Measurements from ENCODE around the gene TMEM183A.

Gene TMEM183A

DNA sequence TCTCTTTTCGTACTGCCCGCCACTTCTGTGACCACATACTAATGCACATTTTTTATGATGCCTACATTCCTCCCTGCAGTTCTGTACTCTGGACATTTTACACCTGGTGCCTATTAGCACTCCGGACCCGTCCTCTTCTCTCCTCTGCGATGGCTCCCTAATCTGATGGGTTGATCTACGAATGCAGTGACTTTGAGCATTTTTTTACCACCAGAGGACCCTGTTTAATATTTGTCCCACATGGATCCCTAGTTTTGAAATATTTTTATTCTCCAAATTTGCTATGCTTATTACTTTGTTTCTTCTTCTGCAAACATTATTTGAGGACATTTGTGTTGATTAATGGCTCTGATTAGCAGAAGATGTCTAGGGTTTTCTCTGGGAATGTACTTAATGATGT lies 24.3 kb downstream of the TMEM183A start:
- peak; percentile 33 to 39 for DNase-seq
- no peak for TF ChIP-seq GATA1 (IDR thresholded peaks at IDR 0.05; ENCODE audit: low read depth, low read length)
- TF ChIP-seq POLR2A (IDR thresholded peaks at IDR 0.05; ENCODE audit: low read length): no peak

DNA sequence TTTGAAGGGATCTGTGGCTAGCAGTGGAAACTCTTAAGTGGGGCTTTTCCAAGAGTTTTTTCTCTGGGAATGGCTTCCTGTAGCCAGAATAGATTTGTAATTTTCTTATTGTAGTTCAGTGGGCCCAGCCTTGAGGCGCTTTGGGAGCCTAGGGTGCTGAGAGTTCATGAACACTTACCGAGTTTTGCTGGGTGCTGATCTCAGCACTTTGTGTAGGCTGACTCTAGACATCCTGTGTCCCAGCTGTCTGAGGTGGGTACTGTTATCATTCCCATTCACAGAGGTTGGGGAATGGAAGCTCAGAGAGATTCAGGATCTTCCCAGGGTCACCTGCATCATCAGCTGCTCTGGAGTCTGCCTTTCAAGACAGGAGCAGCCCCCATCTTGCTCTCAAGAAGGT lies 26.1 kb downstream of the TMEM183A start:
- no peak for TF ChIP-seq POLR2A (IDR thresholded peaks at IDR 0.05; ENCODE audit: low read length)
- TF ChIP-seq GATA1 (IDR thresholded peaks at IDR 0.05; ENCODE audit: low read depth, low read length): no peak
- no peak for DNase-seq

DNA sequence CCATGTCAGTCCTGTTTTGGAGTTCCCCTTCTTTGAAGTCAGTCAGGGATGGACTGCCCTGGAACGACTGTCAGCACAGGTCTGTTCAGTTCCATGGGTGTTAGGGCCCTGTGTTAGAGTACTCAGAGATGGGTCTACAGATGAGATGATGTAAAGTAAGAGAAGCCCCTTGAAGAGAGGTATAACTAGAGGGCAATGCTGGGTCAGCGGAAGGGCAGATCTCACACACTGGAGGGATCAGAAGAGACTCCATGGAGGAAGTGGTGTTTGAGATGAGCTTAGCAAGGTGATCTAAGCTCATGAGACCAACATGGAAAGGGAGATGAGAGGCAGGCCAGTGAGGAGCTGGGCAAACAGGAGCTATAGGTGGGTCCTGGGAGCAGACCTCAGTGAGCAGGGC lies 26.7 kb downstream of the TMEM183A start:
- DNase-seq: no peak
- TF ChIP-seq GATA1 (IDR thresholded peaks at IDR 0.05; ENCODE audit: low read depth, low read length) (no peak), POLR2A (IDR thresholded peaks at IDR 0.05; ENCODE audit: low read length) (no peak)

DNA sequence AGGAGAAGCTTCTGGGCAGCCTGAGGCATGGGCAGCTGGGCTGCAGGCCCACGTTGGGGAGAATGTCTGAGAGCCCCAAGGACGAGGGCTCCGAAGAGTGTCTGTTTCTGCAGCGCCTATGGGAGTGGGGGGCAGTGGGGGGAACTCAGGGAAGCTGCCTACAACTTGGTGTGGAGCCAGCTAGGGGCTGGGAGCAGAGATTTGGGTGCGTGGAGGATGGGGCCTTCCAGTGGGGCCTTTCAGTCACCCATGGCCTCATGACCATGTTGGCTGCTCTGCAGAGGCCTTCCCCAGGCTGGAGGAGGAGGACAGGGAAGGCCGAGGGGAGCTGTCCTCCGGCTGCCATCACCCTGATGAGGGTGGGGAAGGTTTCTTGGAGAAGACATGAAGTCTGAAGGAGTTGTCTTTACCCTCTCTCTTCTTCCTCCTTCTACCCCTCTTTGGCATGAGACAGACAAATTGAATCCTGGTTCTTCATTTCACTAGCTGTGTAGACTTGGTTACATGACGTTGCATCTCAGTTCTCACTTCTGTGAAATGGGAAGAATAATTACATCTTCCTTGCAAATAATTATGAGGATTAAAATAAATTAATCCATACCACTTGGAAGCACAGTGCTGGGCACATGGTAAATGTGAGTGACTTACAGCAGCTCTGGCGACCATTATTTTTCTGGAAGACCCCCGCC lies 27.4 kb downstream of the TMEM183A start:
- no peak for TF ChIP-seq POLR2A (IDR thresholded peaks at IDR 0.05; ENCODE audit: low read length)
- TF ChIP-seq GATA1 (IDR thresholded peaks at IDR 0.05; ENCODE audit: low read depth, low read length): no peak
- DNase-seq: no peak

DNA sequence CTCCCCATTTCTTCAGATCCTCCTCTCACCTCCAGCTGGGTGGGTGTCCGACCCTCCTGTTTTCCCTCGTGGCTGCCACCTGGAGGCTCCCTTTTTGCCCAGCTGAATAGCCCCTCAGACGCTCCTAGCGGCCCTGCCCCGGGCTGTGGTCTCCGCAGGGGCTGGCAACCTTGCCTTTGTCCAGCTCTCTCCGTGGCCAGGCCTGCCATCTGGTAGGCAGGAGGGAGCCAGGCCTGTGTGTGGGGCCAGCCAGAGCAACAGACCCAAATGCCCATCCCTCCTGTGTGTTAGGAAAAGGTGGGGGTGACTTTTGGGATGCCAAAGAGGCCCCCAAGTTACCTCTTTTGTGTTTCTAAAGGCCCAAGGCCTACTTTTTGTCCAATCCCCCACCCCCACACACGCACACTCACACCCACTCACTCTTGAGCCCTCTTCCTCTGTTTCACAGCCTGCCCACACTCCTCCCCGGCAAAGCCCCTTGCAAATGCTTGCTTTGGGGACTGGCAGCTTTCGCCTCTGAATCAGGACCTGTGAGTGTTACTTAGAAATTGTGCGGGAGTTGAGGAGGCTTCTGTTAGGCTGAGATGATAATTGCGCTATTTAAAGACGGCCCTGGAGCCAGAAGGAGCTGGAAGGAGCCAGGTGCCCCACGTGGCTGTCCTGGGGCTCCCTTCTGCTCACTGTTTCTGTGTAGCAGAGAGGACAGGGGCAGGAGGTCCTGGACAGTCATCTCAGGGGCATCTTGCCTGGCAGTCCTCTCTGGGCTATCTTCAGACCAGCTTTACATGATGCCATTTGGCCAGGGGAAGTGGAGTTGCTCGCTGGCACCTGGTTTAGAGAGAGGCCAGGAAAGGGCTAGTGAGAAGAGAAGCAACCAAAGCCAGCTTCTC lies 28.2 kb downstream of the TMEM183A start:
- TF ChIP-seq GATA1 (IDR thresholded peaks at IDR 0.05; ENCODE audit: low read depth, low read length): no peak
- TF ChIP-seq POLR2A (IDR thresholded peaks at IDR 0.05; ENCODE audit: low read length): no peak
- DNase-seq: no peak

DNA sequence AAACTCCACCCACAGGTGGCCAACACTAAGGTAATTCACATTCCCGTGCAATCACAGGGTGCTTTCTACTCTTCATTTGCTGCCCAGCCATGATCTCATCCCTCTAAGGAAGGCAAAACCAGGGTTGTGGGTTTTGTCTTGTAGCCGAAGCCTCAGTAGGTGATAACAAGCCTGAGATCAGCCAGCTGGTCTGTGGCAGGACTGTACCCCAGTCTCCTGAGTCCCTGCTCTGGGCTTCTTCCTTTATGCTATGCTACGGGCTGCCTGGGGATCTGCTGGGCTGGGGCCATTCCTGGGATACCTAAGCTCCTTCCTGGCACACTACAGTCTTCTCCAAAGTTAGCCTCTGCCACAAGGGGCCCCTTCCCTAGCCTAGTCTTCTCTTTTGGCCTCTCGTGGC lies 29.0 kb downstream of the TMEM183A start:
- DNase-seq: no peak
- TF ChIP-seq POLR2A (IDR thresholded peaks at IDR 0.05; ENCODE audit: low read length): no peak
- no peak for TF ChIP-seq GATA1 (IDR thresholded peaks at IDR 0.05; ENCODE audit: low read depth, low read length)

DNA sequence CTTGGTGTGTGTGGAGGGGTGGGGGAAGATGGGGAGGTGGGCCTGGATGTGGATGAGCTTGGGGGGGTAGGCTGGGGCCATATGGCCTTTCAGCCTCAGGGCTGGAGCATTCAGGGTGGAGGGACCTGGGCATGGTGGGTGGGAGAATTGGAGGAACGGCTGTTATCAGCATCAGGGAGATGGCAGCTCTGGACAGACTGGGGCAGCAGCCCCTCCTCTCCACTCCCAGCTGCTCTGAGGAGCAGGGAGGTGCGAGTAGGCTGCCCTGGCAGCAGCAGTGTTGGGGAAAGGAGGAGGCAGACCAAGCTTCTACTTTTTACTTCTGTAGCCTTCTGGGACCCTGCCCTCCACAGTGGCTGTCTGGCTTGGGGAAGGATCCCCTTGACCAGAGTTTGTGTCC lies 29.4 kb downstream of the TMEM183A start:
- peak; percentile 16 to 33 for DNase-seq
- TF ChIP-seq POLR2A (IDR thresholded peaks at IDR 0.05; ENCODE audit: low read length): no peak
- TF ChIP-seq GATA1 (IDR thresholded peaks at IDR 0.05; ENCODE audit: low read depth, low read length): no peak

DNA sequence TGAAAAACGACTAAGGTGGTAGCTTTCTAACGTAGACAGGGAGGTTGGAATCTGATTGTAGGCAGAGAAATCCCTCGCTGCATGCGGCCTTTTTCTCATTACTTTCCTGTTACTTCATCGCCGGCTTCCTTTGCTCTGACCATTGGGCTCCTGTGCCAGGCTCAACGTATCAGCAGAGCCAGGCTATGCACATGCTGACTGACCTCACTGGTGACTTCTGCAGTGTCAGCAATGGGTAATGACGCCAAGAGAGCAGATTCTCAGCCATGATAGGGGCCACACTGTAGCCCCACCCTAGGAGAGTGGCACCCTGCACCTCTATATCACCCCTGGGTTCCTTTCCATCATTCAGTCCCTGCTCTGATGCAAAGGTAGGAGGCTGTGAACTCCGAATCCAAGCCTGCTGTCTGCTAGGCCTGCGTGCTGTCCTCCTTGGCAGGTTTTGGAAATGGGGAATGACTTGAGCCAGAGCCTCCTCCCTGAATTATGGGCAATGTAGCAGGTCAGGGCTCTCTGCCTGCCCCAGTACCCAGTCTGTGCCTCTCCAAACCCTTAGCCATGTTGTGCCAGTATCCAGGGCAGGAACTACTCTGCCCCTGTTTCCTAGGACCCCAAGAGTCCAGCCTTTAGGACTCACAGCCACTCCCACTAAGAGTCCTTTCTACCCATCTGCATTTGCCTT lies 30.5 kb downstream of the TMEM183A start:
- no peak for TF ChIP-seq GATA1 (IDR thresholded peaks at IDR 0.05; ENCODE audit: low read depth, low read length)
- no peak for TF ChIP-seq POLR2A (IDR thresholded peaks at IDR 0.05; ENCODE audit: low read length)
- peak; percentile 89 to 90 for DNase-seq

DNA sequence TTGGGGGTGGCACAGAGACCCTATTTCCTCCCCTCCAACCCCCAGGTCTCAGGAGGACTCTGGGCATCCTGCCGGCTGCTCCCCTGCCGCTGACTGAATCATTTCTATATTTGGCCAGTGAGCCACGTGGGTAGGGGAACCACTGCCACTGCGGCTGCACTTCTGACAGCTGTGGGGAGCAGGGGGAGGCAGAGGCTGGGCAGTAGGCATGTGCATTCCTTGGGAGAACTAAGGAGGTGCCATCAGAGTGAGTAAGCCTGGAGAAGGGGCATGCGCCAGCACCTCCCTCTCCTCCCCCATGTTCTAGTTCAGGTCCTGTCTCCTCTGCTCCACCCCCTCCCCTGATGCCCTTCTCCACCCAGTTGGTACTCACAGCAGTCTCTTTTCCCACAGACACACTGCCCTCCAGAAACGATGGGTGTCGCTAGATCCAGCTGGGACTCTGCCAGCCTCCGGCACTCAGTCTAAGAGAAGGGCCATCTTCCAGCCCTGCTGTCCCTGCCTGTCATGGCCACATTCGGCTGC lies 31.1 kb downstream of the TMEM183A start:
- no peak for TF ChIP-seq POLR2A (IDR thresholded peaks at IDR 0.05; ENCODE audit: low read length)
- no peak for TF ChIP-seq GATA1 (IDR thresholded peaks at IDR 0.05; ENCODE audit: low read depth, low read length)
- peak in 1 of 2 experiments; percentile 42 for DNase-seq

DNA sequence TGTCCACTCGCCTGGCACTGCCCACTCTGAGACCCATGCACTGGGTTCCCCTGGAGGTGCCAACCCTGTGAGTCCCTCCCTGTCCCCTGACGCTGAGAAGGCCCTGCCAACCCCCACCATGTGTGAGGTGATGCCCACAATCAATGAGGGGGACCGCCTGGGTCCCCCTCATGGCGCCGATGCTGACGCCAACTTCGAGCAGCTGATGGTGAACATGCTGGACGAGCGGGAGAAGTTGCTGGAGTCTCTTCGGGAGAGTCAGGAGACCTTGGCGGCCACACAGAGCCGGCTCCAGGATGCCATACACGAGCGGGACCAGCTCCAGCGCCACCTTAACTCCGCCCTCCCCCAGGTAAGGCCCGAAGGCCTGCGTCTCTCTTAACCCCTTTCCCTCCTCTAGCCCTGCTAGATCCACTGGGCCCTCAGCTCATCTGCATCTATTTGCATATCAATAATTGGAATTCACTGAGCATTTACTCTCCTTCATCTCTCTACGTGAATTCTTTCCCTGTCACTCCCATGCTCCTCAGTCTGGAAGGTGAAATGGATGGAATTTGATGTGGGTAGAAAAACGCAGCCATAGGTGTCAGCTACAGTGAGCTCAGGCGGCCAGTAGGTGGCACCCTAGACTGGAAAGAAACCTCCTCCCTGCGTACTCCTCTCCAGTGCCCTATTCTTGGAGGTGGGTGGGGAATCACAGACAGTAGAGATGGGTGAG lies 31.9 kb downstream of the TMEM183A start:
- DNase-seq: peak; percentile 74 to 87
- no peak for TF ChIP-seq POLR2A (IDR thresholded peaks at IDR 0.05; ENCODE audit: low read length)
- no peak for TF ChIP-seq GATA1 (IDR thresholded peaks at IDR 0.05; ENCODE audit: low read depth, low read length)

DNA sequence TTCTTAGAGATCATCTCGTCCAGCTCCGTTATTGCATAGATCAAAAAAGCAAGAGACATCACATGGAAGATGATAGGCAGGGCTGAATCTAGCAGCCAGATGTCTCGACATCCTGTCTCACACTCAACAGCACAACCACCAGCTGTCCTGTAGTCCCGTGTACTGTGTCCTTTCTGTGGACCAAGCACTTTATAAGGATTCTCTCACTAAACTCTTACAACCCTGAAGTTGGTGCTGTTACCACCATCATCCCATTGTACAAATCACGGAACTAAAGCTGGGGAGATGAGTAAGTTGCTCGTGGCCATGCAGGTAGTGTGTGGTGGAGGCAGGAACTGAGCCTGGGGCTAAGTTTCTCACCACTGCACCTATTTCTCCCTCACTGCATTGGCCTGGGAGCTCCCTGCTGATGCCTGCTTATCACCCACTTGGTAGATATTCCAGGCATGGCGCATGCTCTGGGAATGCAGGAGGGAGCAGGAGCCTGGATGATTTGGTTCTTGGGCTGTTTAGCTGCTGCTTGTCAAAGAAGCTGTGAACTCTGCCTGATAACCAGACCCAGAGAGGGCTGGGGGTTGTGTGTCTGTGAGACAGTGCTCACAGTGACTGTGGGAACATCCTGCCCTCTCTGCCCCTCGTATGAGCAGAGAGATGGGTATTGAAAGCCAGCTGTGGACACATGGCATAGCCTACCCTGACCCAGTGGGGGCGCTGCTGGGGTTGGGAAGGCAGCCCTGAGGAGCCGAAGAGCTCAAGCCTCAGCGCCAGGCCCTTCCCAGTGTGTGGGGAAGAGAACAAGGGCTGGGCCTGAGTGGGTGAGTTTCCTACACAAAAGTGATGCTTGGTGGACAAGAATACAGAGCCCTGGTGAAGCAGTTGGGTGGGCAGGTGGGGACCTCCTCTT lies 32.7 kb downstream of the TMEM183A start:
- DNase-seq: peak; percentile 73 to 79
- TF ChIP-seq POLR2A (IDR thresholded peaks at IDR 0.05; ENCODE audit: low read length) (no peak), GATA1 (IDR thresholded peaks at IDR 0.05; ENCODE audit: low read depth, low read length) (no peak)

DNA sequence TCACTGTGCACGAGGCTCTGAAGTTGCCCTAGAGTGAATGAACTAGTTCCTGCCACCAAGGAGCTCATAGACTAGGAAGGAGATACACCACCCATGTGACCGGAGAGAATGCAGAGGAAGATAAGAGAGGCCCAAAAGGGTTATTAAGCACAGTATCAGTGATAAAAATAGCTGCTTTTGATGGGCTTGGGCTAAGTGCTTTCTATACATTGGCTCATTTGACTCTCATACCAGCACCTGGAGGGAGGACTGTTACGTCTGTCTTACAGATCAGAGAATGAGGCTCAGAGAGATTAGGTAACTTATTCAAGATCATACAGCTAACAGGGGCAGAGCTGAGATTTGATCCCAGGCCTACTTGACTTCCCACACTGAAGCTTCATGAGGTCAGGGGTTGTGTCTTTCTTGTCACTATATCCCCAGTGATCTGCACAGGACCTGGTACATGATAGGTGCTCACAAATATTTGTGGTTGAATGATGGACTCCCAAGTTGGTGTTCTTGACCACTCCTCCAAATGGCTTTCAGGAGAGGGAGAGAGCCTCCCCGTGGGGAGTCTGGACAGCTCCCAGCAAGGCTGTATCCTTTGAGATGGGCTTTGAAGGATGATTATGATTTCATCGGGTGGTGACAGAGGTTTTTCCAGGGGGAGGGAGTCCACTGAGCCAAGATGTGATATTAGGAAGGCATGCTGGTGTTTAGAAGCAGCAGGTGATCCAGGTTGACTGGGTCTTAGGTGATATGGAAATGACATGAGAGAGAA lies 33.5 kb downstream of the TMEM183A start:
- DNase-seq: peak; percentile 73 to 86
- no peak for TF ChIP-seq POLR2A (IDR thresholded peaks at IDR 0.05; ENCODE audit: low read length)
- no peak for TF ChIP-seq GATA1 (IDR thresholded peaks at IDR 0.05; ENCODE audit: low read depth, low read length)

Measured in erythroblast (primary cell).